Endodermal cell (in vitro differentiated cells): ENCODE measurements around the gene ACP6. TPM values are rescaled to one million over a fixed set of nuclear protein-coding genes. Genes with fewer than 3 reads are reported as not detected.

Source experiments
- DNase-seq: peaks from one replicate; pipeline ENCODE4 v3.0.0-alpha.2; 2017
- H3K27ac ChIP-seq: 2 replicates; pipeline ENCODE4 v1.5.1; 2013; ENCODE audit warnings: mild to moderate bottlenecking, low read depth, low read length, moderate library complexity
- H3K27me3 ChIP-seq: 2 replicates; pipeline ENCODE4 v1.6.1; 2013; ENCODE audit warnings: mild to moderate bottlenecking, low read length, moderate library complexity; ENCODE audit not compliant: insufficient read depth, control insufficient read depth, poor library complexity, severe bottlenecking
- H3K36me3 ChIP-seq: 2 replicates; pipeline ENCODE4 v1.7.0; 2013; ENCODE audit warnings: mild to moderate bottlenecking, low read length, moderate library complexity; ENCODE audit not compliant: control insufficient read depth, insufficient read depth
- H3K4me1 ChIP-seq: one replicate; pipeline ENCODE4 v1.7.0; 2013; ENCODE audit warnings: low read length; ENCODE audit not compliant: control insufficient read depth, insufficient read depth
- H3K4me3 ChIP-seq: 2 replicates; pipeline ENCODE4 v1.5.1; 2013; ENCODE audit warnings: mild to moderate bottlenecking, low read length, moderate library complexity
- H3K9ac ChIP-seq: 2 replicates; pipeline ENCODE4 v1.6.1; 2013; ENCODE audit warnings: mild to moderate bottlenecking, low read length, moderate library complexity; ENCODE audit not compliant: poor library complexity, severe bottlenecking; ENCODE audit errors: extremely low read depth
- H3K9me3 ChIP-seq: 2 replicates; pipeline ENCODE4 v1.6.1; 2013; ENCODE audit warnings: mild to moderate bottlenecking, low read length, moderate library complexity; ENCODE audit not compliant: control insufficient read depth
- H3K27ac Mint-ChIP-seq: 2 replicates; pipeline ENCODE4 v1.8.0; 2020; ENCODE audit warnings: mixed read lengths
- H3K27me3 Mint-ChIP-seq: 2 replicates; pipeline ENCODE4 v1.8.0; 2021; ENCODE audit warnings: mild to moderate bottlenecking, mixed read lengths; ENCODE audit not compliant: insufficient read depth
- H3K36me3 Mint-ChIP-seq: 2 replicates; pipeline ENCODE4 v1.8.0; 2020; ENCODE audit warnings: low read depth, mixed read lengths
- H3K4me1 Mint-ChIP-seq: 2 replicates; pipeline ENCODE4 v1.8.0; 2020; ENCODE audit warnings: mixed read lengths
- H3K4me3 Mint-ChIP-seq: 2 replicates; pipeline ENCODE4 v1.8.0; 2020; ENCODE audit warnings: mild to moderate bottlenecking, moderate library complexity, mixed read lengths
- H3K9me3 Mint-ChIP-seq: 2 replicates; pipeline ENCODE4 v1.8.0; 2020; ENCODE audit warnings: mild to moderate bottlenecking, mixed read lengths
- CTCF ChIP-seq: fragments of 200-600 bp; sonication (generic); conservative IDR thresholded peaks from 2 replicates; pipeline ENCODE4 v1.5.0; 2021; ENCODE audit warnings: antibody characterized with exemption, mild to moderate bottlenecking
- WGBS, 2 experiments: methylation state at CpG; one replicate each; pipeline versions ENCODE4 v1.1.5 to v1.1.7; 2013; ENCODE audit warnings: missing lambda C conversion rate in 2 of 2, mixed read lengths in 1 of 2; ENCODE audit not compliant: insufficient coverage in 1 of 2, insufficient read length in 1 of 2; 5-methylcytosine and 5-hydroxymethylcytosine counted together
- total RNA-seq, 2 donors: library from RNA; stranded (reverse); fragmentation: NEBNext Ultra II Directional in 1 of 2; extraction: Animal tissue kit (Norgen Biotek cat#: 25700) in 1 of 2; gene quantifications; 2 replicates in 1 of 2; 3 replicates in 1 of 2; pipeline ENCODE4 v1.2.1, GENCODE V29; 2021

Gene ACP6
- total RNA-seq, 2 donors from 2014 or later: 15.2 to 17.9 TPM

DNA sequence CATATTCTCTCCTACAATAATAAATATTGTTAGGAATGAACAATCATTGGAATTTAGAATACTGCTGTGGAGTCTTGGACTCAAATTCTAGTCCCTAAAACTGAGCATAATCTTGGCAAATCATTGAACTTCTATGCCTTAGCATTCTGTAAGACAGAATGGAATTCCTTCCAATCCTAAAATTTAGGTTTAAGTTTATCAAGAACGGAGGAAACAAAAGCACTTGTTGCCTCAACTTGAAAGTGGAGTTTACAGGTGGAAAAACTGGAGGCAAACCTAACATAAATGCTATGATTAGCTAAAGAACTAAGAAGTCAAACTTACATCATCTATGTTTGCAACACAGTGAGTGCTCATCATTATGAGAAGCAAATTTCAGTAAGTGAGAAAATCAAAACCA lies 73.3 kb downstream of the ACP6 start:
- WGBS, 2 experiments: 85% methylated on average over 1 of the region's 1 CpG; no CpG with 5 or more reads in 1 of the 2 experiments
- H3K4me3 ChIP-seq: no peak overlapping the region
- no peak for DNase-seq
- H3K27ac Mint-ChIP-seq: no peak overlapping the region
- H3K36me3 ChIP-seq: no peaks in the 10 kb centered on the region
- no peak overlapping the region for H3K4me3 Mint-ChIP-seq
- H3K4me1 Mint-ChIP-seq: peaks cover 22% of the 10 kb centered on the region
- no peak for TF ChIP-seq CTCF
- no peak overlapping the region for H3K9ac ChIP-seq
- H3K36me3 Mint-ChIP-seq: no peaks in the 10 kb centered on the region
- no peak overlapping the region for H3K27ac ChIP-seq
- no peaks in the 10 kb centered on the region for H3K9me3 Mint-ChIP-seq
- peaks cover 7% of the 10 kb centered on the region for H3K27me3 Mint-ChIP-seq
- peaks cover 5% of the 10 kb centered on the region for H3K4me1 ChIP-seq
- H3K27me3 ChIP-seq: no peaks in the 10 kb centered on the region
- H3K9me3 ChIP-seq: peaks cover 12% of the 10 kb centered on the region

Other genes starting within 250 kb of the ACP6 start
- 10 to 100 TPM; 63.8 to 77.5 TPM for gene BCL9, start 129.0 kb downstream of the ACP6 start, total RNA-seq
- 1 to 10 TPM; 1.4 to 1.6 TPM for gene GJA5, start 90.1 kb upstream of the ACP6 start, total RNA-seq
- gene GJA8, start 232.3 kb upstream of the ACP6 start, total RNA-seq: not detected